Endothelial cell of umbilical vein (primary cell): ENCODE measurements around the gene KDM4C. TPM values are rescaled to one million over a fixed set of nuclear protein-coding genes. Genes with fewer than 3 reads are reported as not detected.
A peak's percentile ranks its signal among the peaks of the same experiment; 100 is the strongest.

Source experiments
- BruUV-seq: library from RNA; stranded (reverse); fragments of 400-500 nt; replicated peaks from 2 replicates; lab custom pipeline; 2021; lab: Mats Ljungman, UMichigan
- CTCF ChIA-PET: fragments of 300-600, 350-600 bp; sonication (Branson Sonifier 250); formaldehyde crosslinking; loops from one replicate; lab custom pipeline; 2021; ENCODE audit warnings: antibody characterized with exemption, inconsistent platforms; lab: Charles Lee
- POLR2A ChIA-PET: fragments of 300-600, 350-600 bp; sonication (Branson Sonifier 250); formaldehyde crosslinking; loops from one replicate; lab custom pipeline; 2021; ENCODE audit warnings: antibody characterized with exemption, inconsistent platforms; lab: Charles Lee
- DNase-seq: peaks from one replicate; pipeline ENCODE4 v3.0.0-alpha.2; 2011; ENCODE audit warnings: low read depth, low spot score
- FAIRE-seq: peaks from 2 replicates; lab custom pipeline; 2011; peaks lifted over from hg19 to GRCh38; lab: Jason Lieb, UNC
- H2AFZ ChIP-seq: 2 replicates; pipeline ENCODE4 v1.6.0; 2012; ENCODE audit warnings: low read depth, low read length, control low read depth, inconsistent platforms
- H3K27ac ChIP-seq: 2 replicates; pipeline ENCODE4 v1.5.1; 2011; ENCODE audit warnings: low read depth, mild to moderate bottlenecking, control low read depth, low read length, moderate library complexity; ENCODE audit not compliant: insufficient read depth
- H3K27me3 ChIP-seq, 2 experiments: 2 replicates each; pipeline versions ENCODE4 v1.6.0 to v1.6.1; 2011; ENCODE audit warnings: low read length in 2 of 2, mixed read lengths in 1 of 2; ENCODE audit not compliant: control insufficient read depth in 2 of 2, insufficient read depth in 2 of 2
- H3K36me3 ChIP-seq, 2 experiments: 2 replicates in 1 of 2; 3 replicates in 1 of 2; pipeline ENCODE4 v1.5.1; 2011; ENCODE audit warnings: low read length in 2 of 2, mild to moderate bottlenecking in 1 of 2, moderate library complexity in 1 of 2; ENCODE audit not compliant: control insufficient read depth in 2 of 2, insufficient read depth in 2 of 2; ENCODE audit errors: extremely low read depth in 1 of 2
- H3K4me1 ChIP-seq: 3 replicates; pipeline ENCODE4 v1.5.1; 2011; ENCODE audit warnings: mild to moderate bottlenecking, low read length; ENCODE audit not compliant: control insufficient read depth, insufficient read depth; ENCODE audit errors: extremely low read depth
- H3K4me2 ChIP-seq: 2 replicates; pipeline ENCODE4 v1.6.1; 2011; ENCODE audit warnings: low read length, control low read depth, mixed read lengths; ENCODE audit not compliant: insufficient read depth
- H3K4me3 ChIP-seq, 3 experiments: fragments of 200-600 bp in 1 of 3; sonication (generic), shearing (Covaris generic) in 1 of 3; replicated peaks in 1 of 3; 2 replicates each; pipeline ENCODE4 v1.5.1; 2011 to 2016; ENCODE audit warnings: control low read depth in 3 of 3, low read length in 3 of 3, mild to moderate bottlenecking in 2 of 3, inconsistent platforms in 1 of 3, low read depth in 1 of 3, moderate library complexity in 1 of 3; ENCODE audit not compliant: insufficient read depth in 1 of 3
- H3K79me2 ChIP-seq: 2 replicates; pipeline ENCODE4 v1.6.0; 2012; ENCODE audit warnings: low read length, inconsistent platforms; ENCODE audit not compliant: control insufficient read depth, insufficient read depth
- H3K9ac ChIP-seq: replicated peaks from 2 replicates; pipeline ENCODE3; 2011; ENCODE audit warnings: low read length, control low read depth; ENCODE audit not compliant: insufficient read depth; ENCODE audit errors: extremely low read depth
- H3K9me1 ChIP-seq: replicated peaks from 3 replicates; pipeline ENCODE4 v1.6.0; 2011; ENCODE audit warnings: mild to moderate bottlenecking, low read length; ENCODE audit not compliant: control insufficient read depth, insufficient read depth; ENCODE audit errors: extremely low read depth
- H3K9me3 ChIP-seq: replicated peaks from 2 replicates; pipeline ENCODE4 v1.5.1; 2012; ENCODE audit warnings: low read length, inconsistent platforms; ENCODE audit not compliant: control insufficient read depth, insufficient read depth
- H4K20me1 ChIP-seq: replicated peaks from 2 replicates; pipeline ENCODE3; 2011; ENCODE audit warnings: mild to moderate bottlenecking, low read length; ENCODE audit not compliant: control insufficient read depth, insufficient read depth; ENCODE audit errors: extremely low read depth
- EZH2 ChIP-seq: IDR thresholded peaks from 2 replicates; pipeline ENCODE4 v1.6.1; 2012; ENCODE audit warnings: borderline replicate concordance, low read depth, mild to moderate bottlenecking, moderate library complexity, low read length, inconsistent platforms; ENCODE audit not compliant: severe bottlenecking
- MAX ChIP-seq: IDR thresholded peaks from 2 replicates; pipeline ENCODE4 v1.6.1; 2011; ENCODE audit not compliant: insufficient read depth, insufficient read length
- POLR2A ChIP-seq: IDR thresholded peaks from 2 replicates; pipeline ENCODE4 v1.6.1; 2012; ENCODE audit warnings: low read depth, mild to moderate bottlenecking, control low read depth, low read length
- POLR2AphosphoS5 ChIP-seq: IDR thresholded peaks from 2 replicates; pipeline ENCODE4 v1.6.1; 2012; ENCODE audit warnings: low read depth, mild to moderate bottlenecking, control low read depth, low read length, moderate library complexity; ENCODE audit not compliant: insufficient read depth
- dilution Hi-C: fragments of 300-500 bp; cut with MboI; formaldehyde crosslinking; loops from one replicate; pipeline ENCODE4 v1.15.0; 2019; ENCODE audit warnings: low sequenced_read_pairs; ENCODE audit not compliant: extremely low pct_ligation_motif_present
- intact Hi-C: fragments of 100-400 bp; cut with micrococcal nuclease; formaldehyde crosslinking; loops from one replicate; pipeline ENCODE4 v1.10.0; 2022
- polyA plus RNA-seq, 4 experiments: library from polyadenylated mRNA; depleted of rRNA in 3 of 4; stranded (reverse) in 3 of 4; unstranded in 1 of 4; fragments of >200 nt; gene quantifications; 2 replicates each; pipeline versions ENCODE4 v1.2.1 to v1.2.3, GENCODE V29; 2011 to 2012; ENCODE audit warnings: missing spikeins in 1 of 4
- total RNA-seq: library from RNA; stranded (reverse); gene quantifications from 2 replicates; pipeline ENCODE4 v1.2.3, GENCODE V29; 2021
- TF ChIP-seq, protein P1 (sequence below), 2 donors: IDR thresholded peaks; 1 replicate in 1 of 2; 2 replicates in 1 of 2; pipeline ENCODE4 v1.5.1; 2011; ENCODE audit warnings: low read length in 2 of 2, mild to moderate bottlenecking in 2 of 2, moderate library complexity in 2 of 2, control low read depth in 1 of 2, inconsistent platforms in 1 of 2, low read depth in 1 of 2; ENCODE audit not compliant: insufficient read depth in 1 of 2; ENCODE audit errors: extremely low read depth in 1 of 2

The KDM4C gene
- total and polyA plus RNA-seq, 2 donors (not counting 3 experiments of a cell fraction or from before 2014, with no cell fraction given), result 5.4 to 15.0 TPM

- no peak for TF ChIP-seq EZH2
- no peak for TF ChIP-seq POLR2A
- TF ChIP-seq MAX, result no peak
- TF ChIP-seq, protein P1, sequence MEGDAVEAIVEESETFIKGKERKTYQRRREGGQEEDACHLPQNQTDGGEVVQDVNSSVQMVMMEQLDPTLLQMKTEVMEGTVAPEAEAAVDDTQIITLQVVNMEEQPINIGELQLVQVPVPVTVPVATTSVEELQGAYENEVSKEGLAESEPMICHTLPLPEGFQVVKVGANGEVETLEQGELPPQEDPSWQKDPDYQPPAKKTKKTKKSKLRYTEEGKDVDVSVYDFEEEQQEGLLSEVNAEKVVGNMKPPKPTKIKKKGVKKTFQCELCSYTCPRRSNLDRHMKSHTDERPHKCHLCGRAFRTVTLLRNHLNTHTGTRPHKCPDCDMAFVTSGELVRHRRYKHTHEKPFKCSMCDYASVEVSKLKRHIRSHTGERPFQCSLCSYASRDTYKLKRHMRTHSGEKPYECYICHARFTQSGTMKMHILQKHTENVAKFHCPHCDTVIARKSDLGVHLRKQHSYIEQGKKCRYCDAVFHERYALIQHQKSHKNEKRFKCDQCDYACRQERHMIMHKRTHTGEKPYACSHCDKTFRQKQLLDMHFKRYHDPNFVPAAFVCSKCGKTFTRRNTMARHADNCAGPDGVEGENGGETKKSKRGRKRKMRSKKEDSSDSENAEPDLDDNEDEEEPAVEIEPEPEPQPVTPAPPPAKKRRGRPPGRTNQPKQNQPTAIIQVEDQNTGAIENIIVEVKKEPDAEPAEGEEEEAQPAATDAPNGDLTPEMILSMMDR (IDR thresholded peaks at IDR 0.05; ENCODE audit: extremely low read depth in 1 of 2, insufficient read depth in 1 of 2, low read depth in 1 of 2, low read length in 2 of 2), result no peak
- Histone ChIP-seq H3K4me2 (no peak overlapping the region), H3K27ac (no peak overlapping the region), H3K36me3 (no peaks in the 10 kb centered on the region), H3K4me3 (no peak overlapping the region), H3K4me1 (peaks cover 21% of the 10 kb centered on the region), H2AFZ (no peak overlapping the region), H3K9ac (no peak overlapping the region), H3K9me1 (no peaks in the 10 kb centered on the region), H3K27me3 (no peaks in the 10 kb centered on the region), H4K20me1 (no peaks in the 10 kb centered on the region), H3K79me2 (peaks cover 20% of the 10 kb centered on the region), H3K9me3 (no peaks in the 10 kb centered on the region)
- FAIRE-seq, result no peak
- no peak for DNase-seq
- intact Hi-C loops (loop anchor here (10.0 kb wide), 1 partner anchor 101 kb away; no protein-coding TSS in a partner anchor), dilution Hi-C loops (no loop called here)
- POLR2A ChIA-PET, result no interaction called here
- BruUV-seq, result no TSS peak
- CTCF ChIA-PET, result no interaction called here
Measured at GRCh38 chr9:6785682-6786081, 27.9 kb downstream of the KDM4C start.

DNA sequence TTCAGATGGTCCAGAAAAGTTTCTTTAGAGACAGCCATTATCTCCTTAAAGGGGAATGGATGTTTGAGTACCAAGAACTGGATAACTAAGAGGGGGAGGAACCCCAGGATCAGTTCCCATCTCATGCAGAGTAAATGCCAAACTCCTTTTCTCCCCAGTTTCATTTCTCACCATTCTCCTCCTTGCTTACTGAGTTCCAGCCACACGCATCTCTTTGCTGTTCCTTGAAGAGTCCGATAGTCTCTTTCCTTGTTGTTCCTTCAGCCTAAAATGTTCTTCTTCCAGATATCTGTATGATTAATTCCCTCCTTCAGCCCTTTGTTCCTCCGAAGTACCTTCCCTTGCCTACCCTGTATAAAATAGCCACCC is 30.0 kb downstream of the KDM4C start:
- peak overlapping the region; percentile 87 for H3K4me2 ChIP-seq
- no TSS peak for BruUV-seq
- ChIA-PET POLR2A (no interaction called here), CTCF (interaction anchor here (1.1 kb wide), 1 partner anchor 26 kb away, joined by 3 read pairs; no protein-coding TSS in a partner anchor)
- peaks cover 21% of the 10 kb centered on the region for H3K4me1 ChIP-seq
- H3K9me3 ChIP-seq, result no peaks in the 10 kb centered on the region
- H3K9ac ChIP-seq, result peak overlapping the region; percentile 45
- H3K4me3 ChIP-seq, result peak overlapping the region in 1 of 3 experiments; percentile 50
- TF ChIP-seq POLR2AphosphoS5 (no peak), EZH2 (peak; percentile 34)
- peak overlapping the region; percentile 84 for H3K27ac ChIP-seq
- intact Hi-C loops (loop anchor here (1.0 to 10.0 kb wide), 3 partner anchors 7 to 103 kb away; partner anchors contain the start of gene KDM4C), dilution Hi-C loops (no loop called here)
- FAIRE-seq (no peak), DNase-seq (no peak)
- no peaks in the 10 kb centered on the region for H3K36me3 ChIP-seq
- H3K27me3 ChIP-seq, result no peaks in the 10 kb centered on the region
- peaks cover 13% of the 10 kb centered on the region for H3K79me2 ChIP-seq
- H3K9me1 ChIP-seq, result no peaks in the 10 kb centered on the region
- H2AFZ ChIP-seq, result peak overlapping the region; percentile 61
- H4K20me1 ChIP-seq, result no peaks in the 10 kb centered on the region
